HCT116 (cell line): ENCODE results near the gene SUSD6. TPM values are rescaled to one million over a fixed set of nuclear protein-coding genes. Genes with fewer than 3 reads are reported as not detected.

Experiments
- ATAC-seq: fragments of 200-7000 bp; cut with Tn5 transposase; 2 replicates; pipeline ENCODE4 v1.9.1; 2020; ENCODE audit warnings: mild to moderate bottlenecking, moderate library complexity
- BruUV-seq: library from RNA; stranded (reverse); fragments of 400-500 nt; replicated peaks from 2 replicates; lab custom pipeline; 2021; lab: Mats Ljungman, UMichigan
- CTCF ChIA-PET: fragments of 300-600 bp; sonication (Branson Sonifier 250); formaldehyde crosslinking; loops from one replicate; lab custom pipeline; 2021; ENCODE audit warnings: antibody characterized with exemption; lab: Charles Lee
- POLR2A ChIA-PET: fragments of 300-600, 350-600 bp; sonication (Branson Sonifier 250); formaldehyde crosslinking; loops from one replicate; lab custom pipeline; 2021; ENCODE audit warnings: antibody characterized with exemption; lab: Charles Lee
- RAD21 ChIA-PET, 2 experiments: fragments of 300-600 bp; sonication (Branson Sonifier 250); formaldehyde crosslinking; loops; one replicate each; lab custom pipeline; 2023; ENCODE audit warnings: low total read pairs in 2 of 2; ENCODE audit not compliant: uncharacterized antibody in 2 of 2, unreplicated experiment in 2 of 2, low non-redundant PET in 1 of 2; lab: Charles Lee
- DNase-seq: peaks from one replicate; pipeline ENCODE4 v3.0.0-alpha.2; 2010; ENCODE audit warnings: low read depth, low spot score
- H2AFZ ChIP-seq: fragments of 200-600 bp; shearing (Covaris generic), sonication (generic); 2 replicates; pipeline ENCODE4 v1.6.1; 2017; ENCODE audit warnings: low read depth, mixed run types, mixed read lengths, antibody characterized with exemption, low read length; ENCODE audit not compliant: poor library complexity, severe bottlenecking
- H3K27ac ChIP-seq: 2 replicates; pipeline ENCODE4 v1.5.1; 2012; ENCODE audit warnings: low read depth, low read length
- H3K27me3 ChIP-seq: fragments of 200-600 bp; sonication (generic); 2 replicates; pipeline ENCODE4 v1.6.1; 2016; ENCODE audit warnings: mixed run types, low read length, mixed read lengths; ENCODE audit not compliant: insufficient read depth
- H3K36me3 ChIP-seq, 2 experiments: fragments of 200-500 bp in 1 of 2; fragments of 200-600 bp in 1 of 2; sonication (Bioruptor generic) in 1 of 2; sonication (generic) in 1 of 2; 2 replicates each; pipeline versions ENCODE4 v1.5.1 to v1.6.1; 2014 to 2016; ENCODE audit warnings: low read length in 2 of 2, inconsistent platforms in 1 of 2, mixed read lengths in 1 of 2, mixed run types in 1 of 2; ENCODE audit not compliant: insufficient read depth in 2 of 2, control insufficient read depth in 1 of 2
- H3K4me1 ChIP-seq, 2 experiments: fragments of 200-600 bp in 1 of 2; sonication (generic) in 1 of 2; 2 replicates each; pipeline versions ENCODE4 v1.5.1 to v1.6.1; 2012 to 2017; ENCODE audit warnings: low read length in 2 of 2, inconsistent platforms in 1 of 2, mild to moderate bottlenecking in 1 of 2, mixed read lengths in 1 of 2, mixed run types in 1 of 2, moderate library complexity in 1 of 2; ENCODE audit not compliant: insufficient read depth in 2 of 2, control insufficient read depth in 1 of 2
- H3K4me2 ChIP-seq: fragments of 200-600 bp; sonication (generic); 2 replicates; pipeline ENCODE4 v1.6.1; 2017; ENCODE audit warnings: mixed run types, low read length, mixed read lengths
- H3K4me3 ChIP-seq, 2 experiments: fragments of 200-600 bp in 1 of 2; sonication (generic) in 1 of 2; replicated peaks in 1 of 2; 2 replicates each; pipeline ENCODE4 v1.5.1; 2011 to 2016; ENCODE audit warnings: low read length in 2 of 2, control low read depth in 1 of 2, low read depth in 1 of 2, mild to moderate bottlenecking in 1 of 2, mixed read lengths in 1 of 2, mixed run types in 1 of 2
- H3K79me2 ChIP-seq: fragments of 200-600 bp; sonication (generic); 2 replicates; pipeline ENCODE4 v1.6.1; 2017; ENCODE audit warnings: mild to moderate bottlenecking, mixed run types, low read length, moderate library complexity, mixed read lengths; ENCODE audit not compliant: insufficient read depth
- H3K9ac ChIP-seq: fragments of 200-600 bp; sonication (generic); 2 replicates; pipeline ENCODE4 v1.6.1; 2016; ENCODE audit warnings: low read length, mixed read lengths
- H3K9me2 ChIP-seq: fragments of 200-600 bp; sonication (generic), shearing (Covaris generic); 2 replicates; pipeline ENCODE4 v1.6.1; 2017; ENCODE audit warnings: mixed run types, mild to moderate bottlenecking, moderate library complexity; ENCODE audit not compliant: insufficient read depth
- H3K9me3 ChIP-seq, 2 experiments: fragments of 200-500 bp in 1 of 2; fragments of 200-600 bp in 1 of 2; sonication (Bioruptor generic) in 1 of 2; sonication (generic) in 1 of 2; 2 replicates each; pipeline ENCODE4 v1.6.1; 2014 to 2017; ENCODE audit warnings: low read length in 2 of 2, mixed read lengths in 2 of 2, inconsistent platforms in 1 of 2, low read depth in 1 of 2, mild to moderate bottlenecking in 1 of 2, mixed run types in 1 of 2, moderate library complexity in 1 of 2; ENCODE audit not compliant: control insufficient read depth in 1 of 2, insufficient read depth in 1 of 2
- H4K20me1 ChIP-seq: fragments of 200-600 bp; sonication (generic), shearing (Covaris generic); 2 replicates; pipeline ENCODE4 v1.6.1; 2017; ENCODE audit warnings: mixed run types, mild to moderate bottlenecking, moderate library complexity; ENCODE audit not compliant: insufficient read depth
- CEBPB ChIP-seq: IDR thresholded peaks from 2 replicates; pipeline ENCODE4 v1.6.1; 2012; ENCODE audit warnings: low read depth
- ELF1 ChIP-seq: IDR thresholded peaks from 2 replicates; pipeline ENCODE4 v1.6.1; 2012; ENCODE audit warnings: low read depth, borderline replicate concordance
- EZH2 ChIP-seq: fragments of 200-600 bp; sonication (generic); IDR thresholded peaks from 2 replicates; pipeline ENCODE4 v1.6.1; 2017; ENCODE audit warnings: antibody characterized with exemption, mixed run types
- EZH2phosphoT487 ChIP-seq: fragments of 200-600 bp; IDR thresholded peaks from 2 replicates; pipeline ENCODE4 v1.6.1; 2018; ENCODE audit warnings: antibody characterized with exemption, borderline replicate concordance
- JUND ChIP-seq: IDR thresholded peaks from 2 replicates; pipeline ENCODE4 v1.6.1; 2012
- POLR2AphosphoS5 ChIP-seq: IDR thresholded peaks from 2 replicates; pipeline ENCODE4 v1.6.1; 2011; ENCODE audit warnings: mild to moderate bottlenecking, low read depth, low read length, moderate library complexity
- SP1 ChIP-seq: IDR thresholded peaks from 2 replicates; pipeline ENCODE4 v1.6.1; 2012; ENCODE audit warnings: low read depth
- SRF ChIP-seq: IDR thresholded peaks from 2 replicates; pipeline ENCODE4 v1.6.1; 2012; ENCODE audit warnings: low read depth
- YY1 ChIP-seq: IDR thresholded peaks from 2 replicates; pipeline ENCODE4 v1.6.1; 2011; ENCODE audit warnings: low read length, low read depth, moderate library complexity, mild to moderate bottlenecking; ENCODE audit not compliant: insufficient replicate concordance; ENCODE audit errors: extremely low read depth
- ZFX ChIP-seq: fragments of 450-650 bp; IDR thresholded peaks from 2 replicates; pipeline ENCODE4 v1.6.1; 2017
- ZNF274 ChIP-seq: fragments of 200-500 bp; sonication (Bioruptor generic); IDR thresholded peaks from 2 replicates; pipeline ENCODE4 v1.6.1; 2014; ENCODE audit warnings: mild to moderate bottlenecking, low read depth, low read length, inconsistent platforms
- intact Hi-C: fragments of 100-400 bp; cut with micrococcal nuclease; formaldehyde crosslinking; loops from 2 replicates; pipeline ENCODE4 v1.10.0; 2022
- total RNA-seq: library from RNA; stranded (reverse); gene quantifications from one replicate; pipeline ENCODE4 v1.2.1, GENCODE V29; 2021; ENCODE audit not compliant: unreplicated experiment
- TF ChIP-seq, protein P1 (sequence below): IDR thresholded peaks from 2 replicates; pipeline ENCODE4 v1.6.1; 2012

The SUSD6 gene
- total RNA-seq, 1 experiment from 2014 or later, result 6.4 TPM

DNA sequence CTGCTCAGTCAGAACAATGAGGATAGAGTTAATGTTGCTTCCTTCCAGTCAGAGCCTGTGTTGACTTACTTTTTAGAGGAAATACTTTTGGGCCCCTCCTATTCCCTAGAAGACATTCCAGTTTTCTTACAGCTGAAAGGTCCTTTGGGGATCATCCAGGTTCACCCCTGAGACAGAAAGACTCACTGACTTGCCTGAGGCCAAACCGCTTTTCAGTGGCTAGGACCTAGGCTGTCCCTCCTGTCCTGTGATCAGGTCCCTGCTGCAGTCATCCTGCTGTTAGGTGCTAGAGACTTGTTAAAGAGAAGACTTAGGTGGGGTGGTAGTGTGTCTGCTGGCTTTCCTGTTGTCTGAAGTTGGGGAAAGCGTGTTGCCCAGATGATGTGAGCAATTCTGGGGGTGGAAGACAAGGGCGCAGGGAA, 39.6 kb downstream of the SUSD6 start:
- Histone ChIP-seq H3K9ac (no peak overlapping the region), H3K9me3 (no peaks in the 10 kb centered on the region), H3K79me2 (no peaks in the 10 kb centered on the region), H3K27me3 (no peaks in the 10 kb centered on the region), H3K27ac (no peak overlapping the region), H3K4me2 (peak overlapping the region; percentile 12), H3K9me2 (no peaks in the 10 kb centered on the region), H2AFZ (no peak overlapping the region), H3K36me3 (no peaks in the 10 kb centered on the region), H4K20me1 (no peaks in the 10 kb centered on the region), H3K4me1 (peaks cover 20 to 51% of the 10 kb centered on the region in 2 experiments), H3K4me3 (no peak overlapping the region)
- ChIA-PET POLR2A (no interaction called here), CTCF (no interaction called here), RAD21 (no interaction called here)
- ATAC-seq (no peak), DNase-seq (no peak)
- intact Hi-C loops, result no loop called here
- BruUV-seq, result no TSS peak
- TF ChIP-seq CEBPB (no peak), SP1 (no peak), SRF (no peak), YY1 (no peak), EZH2phosphoT487 (no peak), ZNF274 (no peak), EZH2 (no peak), POLR2AphosphoS5 (no peak), ELF1 (no peak), ZFX (no peak)
- TF ChIP-seq, protein P1, sequence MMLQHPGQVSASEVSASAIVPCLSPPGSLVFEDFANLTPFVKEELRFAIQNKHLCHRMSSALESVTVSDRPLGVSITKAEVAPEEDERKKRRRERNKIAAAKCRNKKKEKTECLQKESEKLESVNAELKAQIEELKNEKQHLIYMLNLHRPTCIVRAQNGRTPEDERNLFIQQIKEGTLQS, result no peak

DNA sequence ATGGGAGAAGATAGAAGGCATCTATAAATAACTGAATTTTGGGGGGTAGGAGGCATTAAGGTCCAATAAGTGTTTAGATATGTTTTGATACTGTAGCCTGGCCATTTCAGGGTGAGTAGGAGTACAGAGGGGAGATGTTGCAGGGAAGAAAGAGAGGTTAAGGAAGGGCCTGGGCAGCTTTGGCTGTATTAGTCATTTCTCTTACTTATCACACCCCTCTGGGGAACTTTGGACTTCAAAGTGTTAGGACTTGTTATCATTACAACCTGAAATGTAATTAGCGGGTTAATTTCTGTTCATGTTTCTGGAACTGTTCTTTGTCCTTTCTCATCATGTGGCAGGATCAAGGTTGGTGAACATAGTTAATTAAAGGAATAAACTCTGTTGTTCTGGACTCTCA, 40.3 kb downstream of the SUSD6 start:
- intact Hi-C loops, result no loop called here
- no peaks in the 10 kb centered on the region for H3K27me3 ChIP-seq
- ATAC-seq, result no peak; the same call in 1 of the 2 replicates
- no TSS peak for BruUV-seq
- no peak overlapping the region for H2AFZ ChIP-seq
- H3K9ac ChIP-seq, result no peak overlapping the region
- H3K36me3 ChIP-seq, result no peaks in the 10 kb centered on the region
- H3K27ac ChIP-seq, result no peak overlapping the region
- no peaks in the 10 kb centered on the region for H3K79me2 ChIP-seq
- DNase-seq, result no peak
- TF ChIP-seq POLR2AphosphoS5 (no peak), JUND (peak; percentile 22; the same call in 1 of the 2 replicates), SP1 (0 out of 2 replicates have a peak, but pooled peaks have one; percentile 22)
- TF ChIP-seq, all 23 proteins: peak for 2
- Histone ChIP-seq H3K4me2 (peak overlapping the region; percentile 12), H3K4me3 (no peak overlapping the region), H3K9me2 (no peaks in the 10 kb centered on the region), H3K4me1 (peaks cover 20 to 51% of the 10 kb centered on the region in 2 experiments), H4K20me1 (no peaks in the 10 kb centered on the region), H3K9me3 (no peaks in the 10 kb centered on the region)
- ChIA-PET RAD21 (no interaction called here), POLR2A (no interaction called here), CTCF (no interaction called here)
